ENCODE measurements around the gene ITPA. TPM values are rescaled to one million over a fixed set of nuclear protein-coding genes. Genes with fewer than 3 reads are reported as not detected.

The ITPA gene
- total and polyA plus RNA-seq, 2 of the 13 experiments (the other 11 are each of a cell fraction or from before 2014, with no cell fraction given), result 60.1 to 103 TPM

DNA sequence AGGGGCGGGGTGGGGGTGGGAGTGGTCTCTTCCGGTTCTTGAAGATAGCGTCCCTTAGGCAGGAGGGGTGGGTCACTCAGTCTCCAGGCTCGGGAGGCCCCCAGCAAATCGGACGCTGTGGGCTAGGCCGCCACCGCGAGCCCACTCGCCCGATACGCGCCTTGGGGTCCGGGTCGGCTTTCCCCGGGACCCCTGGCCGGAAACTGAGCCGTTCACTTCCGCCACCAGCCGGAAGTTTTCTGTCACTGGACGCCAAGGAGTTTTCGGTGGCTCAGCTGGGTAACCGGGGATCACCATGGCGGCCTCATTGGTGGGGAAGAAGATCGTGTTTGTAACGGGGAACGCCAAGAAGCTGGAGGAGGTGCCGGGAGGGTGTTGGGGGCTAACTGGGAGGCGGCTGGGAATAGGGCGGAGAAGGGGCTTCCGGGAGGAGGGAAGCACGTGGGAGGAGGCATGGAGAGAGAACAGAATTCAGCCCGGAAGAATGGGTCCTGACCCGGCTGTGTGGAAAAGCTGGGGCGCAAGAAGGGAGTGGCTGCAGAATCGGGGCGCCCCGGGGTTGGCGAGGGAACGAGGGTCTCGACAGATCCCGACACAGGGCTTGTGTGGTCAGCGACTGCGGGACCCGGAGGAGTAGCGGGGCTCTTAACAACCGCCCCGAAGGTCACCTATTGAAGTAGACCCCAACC is at the start of gene ITPA (continued):
- TF ChIP-seq ZBTB14 (CRISPR knock-in tag; IDR thresholded peaks at IDR 0.05) (peak; percentile 18; the same call in 1 of the 2 replicates), ZNF34 (CRISPR knock-in tag; IDR thresholded peaks at IDR 0.05; ENCODE audit: borderline replicate concordance) (no peak; the same call in none of the 2 replicates), NFRKB (IDR thresholded peaks at IDR 0.05) (no peak), ZNF441 (CRISPR knock-in tag; IDR thresholded peaks at IDR 0.05; ENCODE audit: borderline replicate concordance) (peak; percentile 73; the same call in 1 of the 2 replicates), ZUFSP (CRISPR knock-in tag; IDR thresholded peaks at IDR 0.05; ENCODE audit: borderline replicate concordance) (no peak), MAFK (conservative IDR thresholded peaks at IDR 0.05 in 1 of 2, IDR thresholded peaks at IDR 0.05 in 1 of 2; ENCODE audit: low read length in 2 of 2) (no peak), RBM39 (IDR thresholded peaks at IDR 0.05; ENCODE audit: low read depth, low read length, poor library complexity, severe bottlenecking) (peak; percentile 88), EZH2 (conservative IDR thresholded peaks at IDR 0.05; ENCODE audit: low read depth, low read length) (no peak), ZNF557 (CRISPR knock-in tag; IDR thresholded peaks at IDR 0.05) (peak; percentile 25; the same call in 1 of the 2 replicates), RFXAP (CRISPR knock-in tag; IDR thresholded peaks at IDR 0.05; ENCODE audit: borderline replicate concordance) (no peak; the same call in 1 of the 2 replicates), ZNF556 (CRISPR knock-in tag; IDR thresholded peaks at IDR 0.05; ENCODE audit: borderline replicate concordance) (peak; percentile 94; the same call in 1 of the 2 replicates), SETDB1 (CRISPR knock-in tag; IDR thresholded peaks at IDR 0.05; ENCODE audit: borderline replicate concordance) (0 out of 2 replicates have a peak, but pooled peaks have one; percentile 43), MIER2 (CRISPR knock-in tag; IDR thresholded peaks at IDR 0.05) (no peak; the same call in 1 of the 2 replicates), CSRNP2 (CRISPR knock-in tag; conservative IDR thresholded peaks at IDR 0.05; ENCODE audit: low read depth) (no peak), ZNF841 (CRISPR knock-in tag; IDR thresholded peaks at IDR 0.05; ENCODE audit: borderline replicate concordance) (no peak), ZNF205 (CRISPR knock-in tag; IDR thresholded peaks at IDR 0.05) (peak; percentile 75; the same call in 1 of the 2 replicates), KMT2B (CRISPR knock-in tag; IDR thresholded peaks at IDR 0.05) (peak; percentile 97), ZNF10 (CRISPR knock-in tag; IDR thresholded peaks at IDR 0.05; ENCODE audit: borderline replicate concordance, low read depth) (no peak), POLR2AphosphoS2 (IDR thresholded peaks at IDR 0.05; ENCODE audit: low read depth, low read length) (no peak), DRAP1 (CRISPR knock-in tag; IDR thresholded peaks at IDR 0.05) (peak; percentile 84), REXO4 (CRISPR knock-in tag; IDR thresholded peaks at IDR 0.05; ENCODE audit: borderline replicate concordance) (no peak), HOXA5 (CRISPR knock-in tag; IDR thresholded peaks at IDR 0.05) (peak; percentile 88), ZBTB8A (CRISPR knock-in tag; IDR thresholded peaks at IDR 0.05; ENCODE audit: borderline replicate concordance, low read depth) (peak; percentile 78; the same call in 1 of the 2 replicates)

Data from HepG2 (cell line).